HepG2 (cell line): ENCODE data around the gene RILP. TPM values are rescaled to one million over a fixed set of nuclear protein-coding genes. Genes with fewer than 3 reads are reported as not detected.

Source experiments
- ATAC-seq: fragments of 200-7000 bp; cut with Tn5 transposase; 3 replicates; pipeline ENCODE4 v1.9.1; 2020; ENCODE audit warnings: mild to moderate bottlenecking, moderate library complexity
- BruUV-seq: library from RNA; stranded (reverse); fragments of 400-500 nt; replicated peaks from 2 replicates; lab custom pipeline; 2021; lab: Mats Ljungman, UMichigan
- CTCF ChIA-PET: fragments of 300-600 bp; formaldehyde crosslinking; extraction: SDS; loops from one replicate; lab custom pipeline; 2021; ENCODE audit warnings: low total read pairs, inconsistent platforms, low intra/inter-chr PET ratio; lab: Yijun Ruan, JAX
- POLR2A ChIA-PET: fragments of 350-600 bp; sonication (Branson Sonifier 250); formaldehyde crosslinking; loops from one replicate; lab custom pipeline; 2020; ENCODE audit warnings: antibody characterized with exemption, inconsistent platforms; lab: Yijun Ruan, JAX
- DNase-seq: peaks from one replicate; pipeline ENCODE4 v3.0.0-alpha.2; 2015; ENCODE audit warnings: low spot score
- FAIRE-seq: peaks from 3 replicates; lab custom pipeline; 2011; peaks lifted over from hg19 to GRCh38; lab: Jason Lieb, UNC
- H2AFZ ChIP-seq: one replicate; pipeline ENCODE4 v1.6.1; 2011; ENCODE audit warnings: low read length, inconsistent platforms
- H3K27ac ChIP-seq: fragments of 300-600 bp; 3 replicates; pipeline ENCODE4 v1.8.0; 2011; ENCODE audit warnings: mixed run types, mild to moderate bottlenecking, mixed read lengths, low read length, inconsistent platforms; ENCODE audit not compliant: insufficient read depth; ENCODE audit errors: extremely low read length
- H3K27me3 ChIP-seq, 2 experiments: fragments of 200-600 bp in 1 of 2; 2 replicates in 1 of 2; 3 replicates in 1 of 2; pipeline versions ENCODE4 v1.6.0 to v1.8.0; 2011; ENCODE audit warnings: low read length in 2 of 2, mild to moderate bottlenecking in 2 of 2, moderate library complexity in 2 of 2, inconsistent platforms in 1 of 2; ENCODE audit not compliant: insufficient read depth in 2 of 2, control insufficient read depth in 1 of 2
- H3K36me3 ChIP-seq, 2 experiments: fragments of 200-600 bp in 1 of 2; replicated peaks in 1 of 2; 2 replicates in 1 of 2; 3 replicates in 1 of 2; pipeline versions ENCODE4 v1.5.1 to v1.8.0; 2011; ENCODE audit warnings: low read length in 2 of 2, inconsistent platforms in 1 of 2; ENCODE audit not compliant: insufficient read depth in 2 of 2, control insufficient read depth in 1 of 2
- H3K4me1 ChIP-seq: 2 replicates; pipeline ENCODE4 v1.5.1; 2012; ENCODE audit warnings: low read length, inconsistent platforms; ENCODE audit not compliant: insufficient read depth
- H3K4me2 ChIP-seq: 2 replicates; pipeline ENCODE4 v1.6.0; 2011; ENCODE audit warnings: low read depth, low read length, inconsistent platforms
- H3K4me3 ChIP-seq, 3 experiments: fragments of 200-600 bp in 1 of 3; sonication (generic), shearing (Covaris generic) in 1 of 3; replicated peaks in 1 of 3; 2 replicates each; pipeline ENCODE4 v1.5.1; 2011 to 2016; ENCODE audit warnings: low read length in 3 of 3, inconsistent platforms in 2 of 3, low read depth in 2 of 3, mild to moderate bottlenecking in 2 of 3, control low read depth in 1 of 3, mixed read lengths in 1 of 3; ENCODE audit not compliant: insufficient read depth in 1 of 3
- H3K79me2 ChIP-seq: one replicate; pipeline ENCODE4 v1.6.1; 2011; ENCODE audit warnings: low read length, inconsistent platforms; ENCODE audit not compliant: insufficient read depth
- H3K9ac ChIP-seq: 2 replicates; pipeline ENCODE4 v1.6.0; 2011; ENCODE audit warnings: mild to moderate bottlenecking, low read depth, low read length, inconsistent platforms; ENCODE audit not compliant: insufficient read depth
- H3K9me3 ChIP-seq: 2 replicates; pipeline ENCODE4 v1.5.1; 2012; ENCODE audit warnings: mild to moderate bottlenecking, low read length
- H4K20me1 ChIP-seq: 2 replicates; pipeline ENCODE4 v1.6.0; 2011; ENCODE audit warnings: inconsistent platforms, mild to moderate bottlenecking, low read length, moderate library complexity; ENCODE audit not compliant: insufficient read depth
- ARID4A ChIP-seq: sonication (generic); formaldehyde crosslinking; IDR thresholded peaks from 2 replicates; pipeline ENCODE4 v1.5.0; 2020; ENCODE audit warnings: mild to moderate bottlenecking, missing genetic modification reagents, borderline replicate concordance
- CBX5 ChIP-seq: sonication (generic); formaldehyde crosslinking; IDR thresholded peaks from 2 replicates; pipeline ENCODE4 v1.4.0; 2020; ENCODE audit warnings: missing genetic modification reagents, borderline replicate concordance
- CEBPB ChIP-seq: IDR thresholded peaks from 2 replicates; pipeline ENCODE4 v1.6.1; 2011; ENCODE audit warnings: low read depth, low read length, improper control_type of control experiment, borderline replicate concordance
- DRAP1 ChIP-seq: IDR thresholded peaks from 2 replicates; pipeline ENCODE4 v1.6.1; 2016; ENCODE audit warnings: missing genetic modification reagents, missing compliant biosample characterization
- NR3C1 ChIP-seq: sonication (generic); formaldehyde crosslinking; IDR thresholded peaks from 2 replicates; pipeline ENCODE4 v1.4.0; 2020; ENCODE audit warnings: missing genetic modification reagents
- SETDB1 ChIP-seq: sonication (generic); formaldehyde crosslinking; IDR thresholded peaks from 2 replicates; pipeline ENCODE4 v1.5.1; 2020; ENCODE audit warnings: missing genetic modification reagents, mild to moderate bottlenecking, borderline replicate concordance
- SIX1 ChIP-seq: sonication (generic); formaldehyde crosslinking; IDR thresholded peaks from 2 replicates; pipeline ENCODE4 v1.4.0; 2020; ENCODE audit warnings: missing genetic modification reagents, borderline replicate concordance
- TGIF2 ChIP-seq: IDR thresholded peaks from 2 replicates; pipeline ENCODE4 v1.6.1; 2016; ENCODE audit warnings: control low read depth, missing compliant biosample characterization
- ZKSCAN1 ChIP-seq: fragments of 150-350 bp; IDR thresholded peaks from 2 replicates; pipeline ENCODE4 v1.6.1; 2014; ENCODE audit warnings: low read length
- ZNF20 ChIP-seq: sonication (generic); formaldehyde crosslinking; IDR thresholded peaks from 2 replicates; pipeline ENCODE4 v1.4.0; 2020; ENCODE audit warnings: mild to moderate bottlenecking, moderate library complexity, missing genetic modification reagents
- ZNF280D ChIP-seq: sonication (generic); formaldehyde crosslinking; IDR thresholded peaks from 2 replicates; pipeline ENCODE4 v1.5.1; 2020; ENCODE audit warnings: mild to moderate bottlenecking, missing genetic modification reagents
- ZNF703 ChIP-seq: sonication (generic); formaldehyde crosslinking; IDR thresholded peaks from 2 replicates; pipeline ENCODE4 v1.5.1; 2020; ENCODE audit warnings: missing genetic modification reagents, mild to moderate bottlenecking, moderate library complexity, borderline replicate concordance
- WGBS: methylation state at CpG from one replicate; pipeline ENCODE4 v1.1.6; 2017; ENCODE audit warnings: low lambda C conversion rate; 5-methylcytosine and 5-hydroxymethylcytosine counted together
- in situ Hi-C: cut with HindIII; loops from 2 replicates; pipeline ENCODE4 v1.10.0; 2017; ENCODE audit warnings: low pct_unique_long_range_greater_than_20kb; ENCODE audit not compliant: extremely low pct_ligation_motif_present
- intact Hi-C: fragments of 100-400 bp; cut with micrococcal nuclease; formaldehyde crosslinking; loops from one replicate; pipeline ENCODE4 v1.10.0; 2022; ENCODE audit not compliant: unreplicated experiment
- polyA plus RNA-seq, 8 experiments: library from polyadenylated mRNA; depleted of rRNA in 3 of 8; stranded (reverse) in 7 of 8; unstranded in 1 of 8; fragments of >200 nt; fragmentation: Illumina TruSeq in 4 of 8; extraction: Trizol in 4 of 8; gene quantifications; 2 replicates each; pipeline versions ENCODE4 v1.2.1 to v1.2.3, GENCODE V29; 2011 to 2016; ENCODE audit warnings: low read depth in 4 of 8, missing spikeins in 1 of 8, mixed read lengths in 1 of 8; ENCODE audit not compliant: insufficient read depth in 1 of 8
- total RNA-seq, 5 experiments: library from RNA; depleted of rRNA; stranded (reverse); fragments of >200 nt; fragmentation: Illumina TruSeq; extraction: Trizol; gene quantifications; 2 replicates each; pipeline ENCODE4 v1.2.3, GENCODE V29; 2016; ENCODE audit warnings: low read depth in 1 of 5

The RILP gene
- total and polyA plus RNA-seq, 2 of the 13 experiments (the other 11 are each of a cell fraction or from before 2014, with no cell fraction given): 6.6 to 8.1 TPM

- Histone ChIP-seq H3K4me3 (peak within 1 kb of the TSS; percentile 62 to 93 (median 90)), H3K9me3 (no peaks in the 10 kb centered on the region), H2AFZ (no peak within 1 kb of the TSS), H3K36me3 (peaks cover 0 to 2% of the 10 kb centered on the region in 2 experiments; a peak in 1 of 5 replicates), H3K4me1 (peaks cover 40% of the 10 kb centered on the region), H3K27ac (peak within 1 kb of the TSS; percentile 71), H3K27me3 (peaks cover 0 to 2% of the 10 kb centered on the region in 2 experiments; a peak in 1 of 5 replicates), H3K79me2 (no peaks in the 10 kb centered on the region), H3K9ac (peak within 1 kb of the TSS; percentile 71), H3K4me2 (peak within 1 kb of the TSS; percentile 99), H4K20me1 (no peaks in the 10 kb centered on the region)
- ChIA-PET POLR2A (interaction anchor here (0.6 to 3.2 kb wide), 12 partner anchors 9 to 182 kb away, joined by 3 to 27 read pairs (median 4); partner anchors contain the start of genes INPP5K and RILP), CTCF (interaction anchor here (3.6 kb wide), 1 partner anchor 54 kb away, joined by 55 read pairs; no protein-coding TSS in a partner anchor)
- intact Hi-C loops (loop anchor here (1.0 kb wide), 1 partner anchor 54 kb away; no protein-coding TSS in a partner anchor), in situ Hi-C loops (loop anchor here (5.0 kb wide), 1 partner anchor 51 kb away; no protein-coding TSS in a partner anchor)
- ATAC-seq (peak; percentile 86), FAIRE-seq (no peak), DNase-seq (peak; percentile 58)
- under 1% methylated on average over 31 of the region's 95 CpGs for WGBS
- BruUV-seq: no TSS peak
- TF ChIP-seq ZNF20: peak; percentile 50; the same call in 1 of the 2 replicates
- TF ChIP-seq SETDB1 (CRISPR knock-in tag): no peak
- no peak for TF ChIP-seq CEBPB
- TF ChIP-seq SIX1: no peak
- 0 out of 2 replicates have a peak, but pooled peaks have one; percentile 21 for TF ChIP-seq DRAP1
- no peak for TF ChIP-seq ZKSCAN1
- no peak for TF ChIP-seq NR3C1
- TF ChIP-seq TGIF2 (CRISPR knock-in tag): no peak; the same call in 1 of the 2 replicates
- 0 out of 2 replicates have a peak, but pooled peaks have one; percentile 22 for TF ChIP-seq ZNF703 (CRISPR knock-in tag)
- TF ChIP-seq CBX5 (CRISPR knock-in tag): no peak
- no peak for TF ChIP-seq ZNF280D (CRISPR knock-in tag)
- TF ChIP-seq ARID4A: peak; percentile 91
These were observed 21.4 kb downstream of the RILP start, which contains the start of gene SLC43A2 for GRCh38 chr17:1627982-1628855. Gene SLC43A2, minus strand, starts transcription at chr17:1628834. Its CDS starts 960 bp downstream, at chr17:1627874.
